C4-2B (cell line): Measurements from ENCODE around the gene DICER1.

Source experiments
- H3K27ac ChIP-seq: fragments of 450-650 bp; 2 replicates; pipeline ENCODE4 v1.5.1; 2017
- CTCF ChIP-seq: fragments of 450-650 bp; conservative IDR thresholded peaks from 2 replicates; pipeline ENCODE4 v1.5.1; 2017; ENCODE audit warnings: mild to moderate bottlenecking
- ZFX ChIP-seq: fragments of 450-650 bp; IDR thresholded peaks from 2 replicates; pipeline ENCODE4 v1.6.1; 2017

Gene DICER1

GRCh38 chr14:95049952-95050351 is 107.4 kb downstream of the DICER1 start:
- no peak overlapping the region for H3K27ac ChIP-seq
- no peak for TF ChIP-seq ZFX

- no peak for TF ChIP-seq CTCF
- no peak for TF ChIP-seq ZFX
- H3K27ac ChIP-seq, result no peak overlapping the region
Observed at GRCh38 chr14:95048771-95049312, 108.5 kb downstream of the DICER1 start.

DNA sequence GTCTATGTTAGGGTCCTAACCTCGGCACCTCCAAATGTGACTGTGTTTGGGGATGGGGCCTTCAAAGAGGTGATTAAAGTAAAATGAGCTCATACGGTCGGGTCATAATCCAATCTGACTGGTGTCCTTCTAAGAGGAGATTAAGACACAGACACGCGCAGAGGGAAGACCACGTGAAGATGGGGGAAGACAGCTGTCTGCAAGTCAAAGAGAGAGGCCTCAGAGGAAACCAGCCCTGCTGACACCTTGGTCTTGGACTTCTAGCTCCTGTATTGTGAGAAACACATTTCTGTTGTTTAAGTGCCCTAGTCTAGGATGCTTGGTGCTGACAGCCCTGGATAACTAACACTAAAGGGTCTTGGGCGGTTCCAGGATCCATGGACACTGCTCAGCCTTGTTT is 109.6 kb downstream of the DICER1 start:
- no peak for TF ChIP-seq ZFX
- no peak for TF ChIP-seq CTCF
- H3K27ac ChIP-seq, result no peak overlapping the region

- TF ChIP-seq ZFX (no peak), CTCF (no peak)
- no peak overlapping the region; the same call in 1 of the 2 replicates for H3K27ac ChIP-seq
Observed at GRCh38 chr14:95046711-95047681, 110.3 kb downstream of the DICER1 start.

- TF ChIP-seq ZFX (no peak), CTCF (no peak)
- H3K27ac ChIP-seq, result no peak overlapping the region
Observed at GRCh38 chr14:95045836-95046430, 111.4 kb downstream of the DICER1 start.

DNA sequence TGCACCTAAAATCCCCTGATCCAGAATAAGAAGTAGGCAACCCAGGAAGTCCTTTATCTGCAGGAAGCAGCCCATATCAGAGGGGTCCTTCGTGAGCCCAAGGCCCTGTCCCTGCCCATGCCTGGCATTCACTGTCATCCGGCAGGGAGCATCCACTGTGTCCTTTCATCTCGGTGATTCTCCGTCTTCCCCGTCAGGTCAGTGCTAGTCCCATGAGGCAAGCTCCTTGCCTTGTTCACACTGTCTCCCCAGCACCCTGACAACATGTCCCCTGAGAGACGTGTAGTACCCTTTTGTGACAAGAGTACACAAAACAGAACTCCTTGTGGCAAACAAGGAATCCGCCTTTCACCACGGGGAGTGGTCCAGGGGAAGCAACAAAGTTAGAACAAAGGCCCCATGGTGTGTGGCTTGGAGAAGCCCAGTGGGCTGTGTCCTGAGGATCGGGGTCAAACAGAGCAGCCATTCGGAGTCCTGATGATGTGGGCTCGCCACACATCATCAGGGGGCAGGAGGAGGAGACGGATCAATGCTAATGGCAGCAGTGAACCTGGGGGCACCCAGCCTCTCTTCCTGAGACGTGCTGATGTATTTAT is 112.1 kb downstream of the DICER1 start:
- TF ChIP-seq CTCF (no peak), ZFX (no peak)
- no peak overlapping the region for H3K27ac ChIP-seq

DNA sequence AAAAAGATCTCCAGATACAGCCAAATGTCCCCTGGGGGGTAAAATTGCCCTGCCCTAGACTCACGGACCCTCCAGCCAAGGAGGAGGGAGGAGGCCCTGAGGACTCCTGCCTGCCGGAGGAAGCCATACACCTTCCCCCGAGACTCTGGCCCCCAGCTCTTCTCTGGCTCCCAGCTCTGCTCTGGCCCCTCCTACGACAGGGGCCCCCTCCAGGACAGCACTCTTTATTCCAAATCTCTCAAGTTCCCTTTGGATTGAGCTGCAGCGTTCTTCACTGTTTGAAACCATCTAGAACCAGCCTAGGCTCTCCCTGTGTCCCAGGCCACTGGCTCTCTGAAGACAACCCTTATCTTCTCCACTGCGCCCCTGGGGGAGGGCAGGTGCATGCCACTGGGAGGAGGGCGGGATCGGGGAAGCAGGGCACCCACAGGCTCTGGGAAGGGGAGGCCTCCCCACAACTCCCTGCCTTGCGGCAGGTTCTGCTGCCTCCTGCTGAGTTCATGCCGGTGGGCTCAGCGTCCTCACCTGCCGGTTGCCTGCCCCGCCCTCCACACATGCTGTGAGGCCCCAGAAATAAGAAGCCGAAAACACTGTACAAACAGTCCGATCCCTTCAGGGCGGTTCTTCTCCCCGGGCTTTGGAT is 112.7 kb downstream of the DICER1 start:
- H3K27ac ChIP-seq, result no peak overlapping the region
- TF ChIP-seq ZFX (no peak), CTCF (no peak)
